HG03432 (cell line): ENCODE measurements around the gene TSPAN8.
"Not testable (repeated sequence)": the region's sequence is repeated elsewhere in the genome, so short reads cannot be mapped to it uniquely, and the experiment has no call there.

Experiments used
- ATAC-seq: cut with Tn5 transposase; IDR thresholded peaks from one replicate; pipeline ENCODE4 v1.9.1; 2021; ENCODE audit warnings: mild to moderate bottlenecking, moderate library complexity; ENCODE audit not compliant: unreplicated experiment

The TSPAN8 gene

DNA sequence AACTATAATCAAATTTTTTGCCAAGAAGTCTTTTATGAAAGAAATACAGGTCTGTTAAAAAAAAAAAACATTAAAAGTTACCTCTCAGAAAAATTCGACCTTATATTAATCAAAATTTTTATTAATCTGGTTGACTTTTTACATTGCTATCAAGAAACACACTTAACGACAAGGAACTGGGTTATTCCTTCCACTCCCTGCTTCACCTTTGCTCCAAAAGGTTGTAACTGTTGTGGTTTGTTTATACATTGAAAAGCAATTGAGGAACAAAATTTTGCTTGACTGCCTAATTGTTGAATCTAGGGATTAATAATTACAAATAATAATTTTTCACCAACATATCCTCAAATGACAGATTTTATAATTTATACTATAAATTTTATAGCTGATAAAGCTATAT is 28.4 kb downstream of the TSPAN8 start:
- no peak for ATAC-seq

DNA sequence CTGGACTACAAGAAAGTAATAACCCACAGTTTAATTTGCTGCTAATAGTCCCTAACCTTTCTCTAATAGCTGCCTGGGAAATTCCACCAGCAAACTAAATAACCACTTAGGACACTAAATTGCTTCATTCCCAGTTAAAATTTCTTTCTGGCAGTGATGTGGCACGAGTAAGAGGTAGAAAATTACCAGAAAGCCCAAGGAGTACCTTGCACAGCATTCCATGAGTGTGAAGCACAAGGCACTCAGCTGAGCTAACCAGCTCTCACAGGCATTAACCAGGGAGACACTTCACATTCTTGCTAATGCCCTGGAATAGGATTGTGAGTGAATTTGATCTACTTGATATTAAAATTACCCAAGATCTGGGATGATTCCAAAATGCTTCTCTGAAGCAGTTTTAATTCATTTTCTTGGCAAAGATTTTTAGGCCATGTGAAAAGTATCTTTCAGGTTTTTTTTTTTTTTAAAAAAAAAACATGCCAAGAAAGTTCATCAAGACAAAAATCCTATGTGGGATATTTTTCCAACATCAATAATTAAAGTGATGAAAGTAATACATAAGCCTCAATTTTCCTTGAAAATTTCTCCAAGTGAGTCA is 29.5 kb downstream of the TSPAN8 start:
- ATAC-seq = no peak

DNA sequence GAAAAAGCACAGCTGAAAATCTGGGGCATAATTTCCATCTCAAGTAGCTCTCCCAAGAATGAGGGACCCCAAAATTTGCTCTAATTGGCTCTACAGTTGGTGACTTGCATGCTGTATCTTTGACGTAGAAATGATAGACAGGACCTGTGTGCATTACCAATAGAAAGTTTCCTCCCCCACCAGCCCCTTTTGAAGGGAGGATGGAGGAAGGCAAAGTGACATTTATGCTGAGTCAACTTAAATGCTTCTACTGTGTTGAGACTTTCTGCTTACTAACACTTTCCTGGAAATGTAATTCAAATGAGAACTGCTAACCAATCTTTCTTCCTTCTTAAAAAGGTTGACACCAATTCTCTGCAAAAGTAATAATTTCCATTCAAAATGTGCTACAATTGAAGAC is 31.9 kb downstream of the TSPAN8 start:
- no peak for ATAC-seq

DNA sequence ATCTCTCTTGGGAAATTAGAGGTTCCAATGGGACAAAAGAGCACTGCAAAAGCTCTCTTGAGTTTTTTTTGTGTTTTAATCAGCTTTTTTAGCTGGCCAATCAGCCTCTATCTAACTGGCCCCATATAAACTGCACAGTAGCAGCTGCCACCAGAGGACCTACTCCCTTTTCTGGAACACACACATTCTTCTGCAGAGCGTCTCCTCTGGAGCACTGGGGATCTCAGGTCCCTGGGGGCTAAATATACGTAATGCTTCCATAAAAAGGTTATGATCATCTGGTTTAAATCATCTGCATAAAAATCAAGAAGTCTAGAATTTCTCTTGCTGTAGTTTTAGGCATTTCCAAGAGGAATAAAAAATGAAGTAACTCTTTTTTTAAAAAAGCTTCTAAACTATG is 32.3 kb downstream of the TSPAN8 start:
- no peak for ATAC-seq

DNA sequence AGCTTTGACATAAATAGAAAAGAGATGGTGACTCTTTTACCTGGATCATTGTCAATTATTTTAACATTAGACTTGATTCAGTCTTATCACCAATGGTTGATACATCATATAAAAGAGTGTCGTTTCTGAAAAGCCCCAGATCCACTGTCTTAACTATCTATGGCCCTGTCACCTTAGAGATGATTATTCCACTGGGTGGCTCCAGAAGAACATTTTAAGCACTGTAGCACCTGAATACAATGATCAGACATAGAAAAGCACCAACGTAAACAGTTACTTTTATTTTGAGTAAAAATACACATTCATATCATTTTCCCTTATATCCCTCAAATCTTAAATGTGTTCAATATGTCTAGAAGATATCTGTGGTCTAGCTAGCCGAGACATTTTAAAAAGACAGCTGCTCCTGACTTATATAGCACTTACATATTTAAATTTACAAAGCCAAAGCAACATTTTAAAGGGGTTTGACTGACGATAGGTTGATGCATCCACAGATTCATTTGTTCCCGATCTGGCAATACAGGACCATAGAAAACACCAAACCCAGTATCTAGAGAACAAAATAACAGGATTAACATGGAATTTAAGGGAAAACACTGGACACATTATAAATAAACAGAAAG is 32.9 kb downstream of the TSPAN8 start:
- no peak for ATAC-seq

DNA sequence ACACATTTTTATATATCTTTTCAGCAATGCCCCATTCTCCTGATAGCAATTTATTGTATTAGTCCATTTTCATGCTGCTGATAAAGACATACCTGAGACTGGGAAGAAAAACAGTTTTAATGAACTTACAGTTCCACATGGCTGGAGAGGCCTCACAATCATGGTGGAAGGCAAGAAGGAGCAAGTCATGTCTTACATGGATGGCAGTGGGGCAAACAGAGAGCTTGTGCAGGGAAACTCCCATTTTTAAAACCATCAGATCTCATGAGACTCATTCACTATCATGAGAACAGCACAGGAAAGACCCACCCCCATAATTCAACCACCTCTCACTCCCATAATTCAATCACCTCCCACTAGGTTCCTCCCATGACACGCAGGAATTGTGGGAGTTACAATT is 44.7 kb downstream of the TSPAN8 start:
- ATAC-seq = not testable (repeated sequence)

DNA sequence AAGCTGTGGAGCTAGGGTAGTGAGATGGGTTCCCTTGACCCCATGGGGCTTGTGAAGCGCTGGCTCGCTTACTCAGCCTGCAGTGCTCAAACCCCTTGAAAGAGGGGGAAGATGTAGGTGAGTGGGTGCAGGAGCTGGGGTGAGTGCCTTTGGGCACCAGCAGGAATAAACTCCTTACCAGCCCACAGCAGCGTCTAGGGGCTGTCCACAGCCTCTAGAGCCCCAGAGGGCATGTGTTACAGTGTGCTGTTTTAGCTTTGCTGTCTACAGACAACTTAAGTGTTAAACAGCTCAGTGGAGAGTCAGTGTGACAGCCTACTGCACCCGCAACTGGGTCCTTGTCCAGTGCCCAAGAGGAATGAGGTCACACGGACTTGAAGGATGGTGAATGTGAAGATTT is 48.0 kb downstream of the TSPAN8 start:
- no peak for ATAC-seq

DNA sequence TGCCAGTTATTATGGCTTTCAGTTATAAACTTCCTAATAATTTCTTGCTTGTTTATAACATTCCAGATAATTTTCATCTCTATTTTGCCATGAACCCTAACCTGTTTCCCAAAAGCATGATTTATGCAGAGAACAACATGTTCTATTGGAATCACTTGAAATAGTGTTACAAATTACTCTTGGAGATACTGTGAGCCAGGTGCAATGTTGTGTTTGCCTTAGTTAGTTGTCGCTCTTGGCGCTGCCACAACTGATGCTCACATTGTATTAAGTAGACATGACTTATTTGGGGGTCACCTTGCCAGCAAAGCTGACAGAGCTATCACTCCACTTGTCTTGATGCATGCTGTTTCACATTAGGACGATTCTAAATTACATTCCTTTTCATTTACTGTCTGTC is 49.4 kb downstream of the TSPAN8 start:
- ATAC-seq = no peak

DNA sequence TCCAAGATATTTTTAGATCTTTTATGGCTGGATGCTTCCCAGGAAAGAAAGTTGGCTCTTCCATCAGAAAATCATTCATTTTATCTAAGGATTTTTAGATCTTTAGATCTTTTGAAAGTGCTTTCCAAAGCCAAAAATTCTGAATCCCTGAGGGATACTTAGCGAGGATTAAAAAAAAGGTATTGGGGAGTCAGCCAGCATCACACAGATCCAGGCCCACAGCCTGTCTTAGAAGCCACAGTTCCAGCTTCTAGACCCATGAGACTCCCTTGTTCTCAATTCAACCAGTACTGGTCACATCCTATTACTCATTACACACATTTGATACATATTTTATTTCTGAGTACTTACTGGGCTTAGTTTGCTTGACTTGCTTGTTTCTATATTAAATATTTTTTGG is 49.9 kb downstream of the TSPAN8 start:
- ATAC-seq = no peak

DNA sequence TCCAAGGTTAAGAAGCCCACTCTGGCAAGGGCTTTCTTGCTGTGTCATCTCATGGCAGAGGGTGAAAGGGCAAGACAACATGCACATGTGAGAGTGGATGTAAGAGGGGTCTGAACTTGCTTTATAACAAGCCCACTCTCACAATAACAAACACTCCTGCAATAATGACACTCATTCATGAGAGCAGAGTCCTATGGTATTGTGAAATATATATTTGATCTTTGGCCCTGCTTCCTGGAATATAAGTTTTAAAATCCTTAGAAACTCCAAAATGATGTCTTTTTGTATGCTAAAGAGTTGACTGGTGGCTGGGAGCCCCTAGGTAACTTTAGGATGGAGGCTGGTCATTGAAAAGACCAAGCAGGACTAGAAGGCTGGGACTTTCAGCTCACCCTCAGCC is 51.8 kb downstream of the TSPAN8 start:
- ATAC-seq = no peak

DNA sequence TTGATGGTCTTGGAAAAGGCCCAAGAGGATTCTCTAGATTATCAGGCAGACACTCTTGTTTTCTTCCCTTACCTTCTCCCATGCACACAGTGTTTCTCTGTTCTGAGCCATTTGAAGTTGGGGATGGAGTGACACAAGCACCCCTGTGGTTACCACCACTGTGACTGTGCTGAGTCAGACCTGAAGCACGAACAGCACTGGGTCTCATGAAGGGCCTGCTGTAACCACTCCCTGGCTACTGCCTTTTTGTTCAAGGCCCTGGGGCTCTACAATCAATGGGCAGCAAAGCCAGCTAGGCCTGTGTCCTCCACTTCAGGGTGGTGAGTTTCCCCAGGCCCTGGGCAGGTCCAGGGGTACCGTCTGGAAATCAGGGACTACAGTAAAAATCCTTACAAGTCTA is 65.5 kb downstream of the TSPAN8 start:
- no peak for ATAC-seq

DNA sequence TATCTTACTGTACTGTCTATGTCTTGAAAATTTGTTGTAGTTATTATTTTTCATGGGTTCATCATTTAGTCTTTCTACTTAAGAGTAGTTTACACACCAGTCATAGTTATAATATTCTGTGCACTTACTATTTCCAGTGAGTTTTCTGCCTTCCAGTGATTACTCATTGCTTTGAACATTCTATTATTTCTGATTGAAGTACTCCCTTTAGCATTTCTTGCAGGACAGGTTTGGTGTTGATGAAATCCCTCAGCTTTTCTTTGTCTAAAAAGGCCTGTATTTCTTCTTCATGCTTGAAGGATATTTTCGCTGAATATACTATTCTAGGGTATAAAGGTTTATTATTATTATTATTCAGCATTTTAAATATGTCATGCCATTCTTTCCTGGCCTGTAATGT is 66.8 kb downstream of the TSPAN8 start:
- no peak for ATAC-seq

DNA sequence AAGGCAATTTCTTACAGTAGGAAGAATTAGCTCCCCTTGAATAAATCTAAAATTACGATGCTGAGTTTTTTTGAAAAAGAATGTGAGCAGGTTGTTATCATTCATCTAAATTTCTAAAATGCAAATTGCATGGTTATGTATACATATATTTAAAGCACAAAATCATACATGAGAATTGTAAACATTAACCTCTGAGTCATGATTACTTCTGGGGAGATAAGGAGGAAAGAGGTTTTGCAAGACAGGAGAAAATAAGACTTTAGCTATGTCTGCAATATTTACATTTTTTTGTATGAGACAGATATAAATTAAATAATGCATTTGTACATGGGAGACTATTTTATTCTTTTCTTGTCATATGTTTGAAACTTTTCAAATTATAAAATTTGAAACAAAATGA is 72.2 kb downstream of the TSPAN8 start:
- no peak for ATAC-seq

DNA sequence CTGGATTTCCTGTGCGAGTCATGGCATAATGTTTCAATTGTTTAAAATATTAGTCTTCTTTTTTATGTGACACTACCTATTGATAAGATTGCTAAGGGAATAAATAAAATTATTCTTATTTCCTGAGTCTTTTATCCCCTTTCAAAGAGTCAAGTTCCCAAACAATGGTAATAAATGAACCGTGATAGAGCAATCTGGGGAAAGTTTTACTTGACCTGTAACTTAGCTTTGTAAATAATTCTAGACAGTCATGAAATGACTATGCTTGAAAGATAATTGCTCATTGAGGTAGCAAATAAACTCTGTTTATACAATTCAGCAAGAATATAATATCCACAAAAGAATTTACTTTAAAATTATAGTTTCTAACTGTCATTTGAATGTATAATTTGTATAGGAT is 82.1 kb downstream of the TSPAN8 start:
- ATAC-seq = no peak
